Fibroblast of villous mesenchyme (primary cell): ENCODE measurements around the gene SIGLECL1. TPM values are rescaled to one million over a fixed set of nuclear protein-coding genes. Genes with fewer than 3 reads are reported as not detected.

Experiments
- DNase-seq: peaks from one replicate; pipeline ENCODE4 v3.0.0-alpha.2; 2010; ENCODE audit warnings: low read depth
- H3K4me3 ChIP-seq: 2 replicates; pipeline ENCODE4 v1.5.1; 2011; ENCODE audit warnings: low read depth, mild to moderate bottlenecking, low read length
- CTCF ChIP-seq: IDR thresholded peaks from 2 replicates; pipeline ENCODE4 v1.5.1; 2012; ENCODE audit warnings: low read depth, mild to moderate bottlenecking, low read length; ENCODE audit not compliant: insufficient read depth
- total RNA-seq: library from RNA; depleted of rRNA; stranded (reverse); fragments of >200 nt; gene quantifications from 2 replicates; pipeline ENCODE4 v1.2.3, GENCODE V29; 2012

Gene SIGLECL1
- total RNA-seq, 1 donor = not detected

GRCh38 chr19:51282335-51282734, 31.5 kb downstream of the SIGLECL1 start:
- TF ChIP-seq CTCF = no peak

GRCh38 chr19:51285682-51286081, 34.8 kb downstream of the SIGLECL1 start:
- DNase-seq = no peak
- H3K4me3 ChIP-seq = no peak overlapping the region
- no peak for TF ChIP-seq CTCF

More at GRCh38 chr19:51282335-51282734, 31.5 kb downstream of the SIGLECL1 start:
- no peak overlapping the region for H3K4me3 ChIP-seq
- no peak for DNase-seq

- no peak for TF ChIP-seq CTCF
- DNase-seq = no peak
- no peak overlapping the region for H3K4me3 ChIP-seq
Measured at GRCh38 chr19:51289635-51290034, 38.8 kb downstream of the SIGLECL1 start.

- DNase-seq = no peak
- TF ChIP-seq CTCF = no peak
Measured at GRCh38 chr19:51292971-51293370, 42.1 kb downstream of the SIGLECL1 start.

GRCh38 chr19:51293571-51294210, 42.8 kb downstream of the SIGLECL1 start:
- TF ChIP-seq CTCF = no peak
- no peak for DNase-seq
- H3K4me3 ChIP-seq = no peak overlapping the region

More at GRCh38 chr19:51292971-51293370, 42.1 kb downstream of the SIGLECL1 start:
- H3K4me3 ChIP-seq = no peak overlapping the region

- no peak overlapping the region for H3K4me3 ChIP-seq
- DNase-seq = no peak
- no peak for TF ChIP-seq CTCF
Measured at GRCh38 chr19:51294211-51294976, 43.5 kb downstream of the SIGLECL1 start.

GRCh38 chr19:51294977-51295375, 44.1 kb downstream of the SIGLECL1 start:
- no peak for DNase-seq
- TF ChIP-seq CTCF = no peak
- H3K4me3 ChIP-seq = no peak overlapping the region
